Germinal center (tissue), 1 donor: ENCODE measurements around the gene ARSH.
"Not testable (repeated sequence)": the region's sequence is repeated elsewhere in the genome, so short reads cannot be mapped to it uniquely, and the experiment has no call there.

Source experiments
- DNase-seq: peaks from one replicate; pipeline ENCODE4 v3.0.0; 2012; ENCODE audit warnings: mixed read lengths, low spot score

ARSH gene

DNA sequence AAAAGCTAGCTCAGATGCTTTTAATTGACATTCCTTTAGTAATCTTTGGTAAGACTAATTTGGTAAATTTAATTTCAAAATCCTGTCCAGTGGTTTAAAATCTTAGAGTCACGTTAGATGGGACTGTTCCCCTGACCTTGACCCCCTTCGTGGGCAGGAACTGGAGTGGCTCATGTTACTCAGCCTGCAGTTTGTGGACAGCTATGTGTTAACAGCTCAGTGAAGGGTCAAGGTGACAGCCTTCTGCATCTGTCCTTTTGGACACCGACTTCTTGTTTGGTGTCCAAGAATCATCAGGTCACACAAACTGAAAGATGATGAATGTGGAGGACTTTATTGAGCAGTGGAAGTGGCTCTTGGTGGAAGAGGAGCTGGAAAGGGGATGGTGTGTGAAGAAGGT, 37.9 kb downstream of the ARSH start:
- DNase-seq, result no peak

DNA sequence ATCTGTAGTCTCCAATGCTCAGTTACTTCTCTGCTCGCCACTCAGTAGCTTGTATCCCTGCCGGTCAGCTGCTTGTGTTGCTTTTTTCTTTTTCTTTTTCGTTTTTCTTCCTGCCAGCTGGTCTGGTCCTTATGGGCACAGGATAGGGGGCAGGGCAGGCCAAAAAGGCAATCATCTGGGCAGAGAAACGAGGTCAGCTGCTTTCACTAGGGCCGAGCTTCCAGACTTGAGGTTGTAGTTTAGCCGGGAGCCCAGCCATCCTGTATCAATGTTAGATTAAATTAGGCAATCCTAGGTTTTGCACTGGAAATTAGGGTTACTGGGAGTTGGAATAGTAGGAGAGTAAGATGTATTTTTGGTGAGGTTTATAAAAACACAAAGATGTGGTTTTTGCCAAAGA, 38.3 kb downstream of the ARSH start:
- no peak for DNase-seq

DNA sequence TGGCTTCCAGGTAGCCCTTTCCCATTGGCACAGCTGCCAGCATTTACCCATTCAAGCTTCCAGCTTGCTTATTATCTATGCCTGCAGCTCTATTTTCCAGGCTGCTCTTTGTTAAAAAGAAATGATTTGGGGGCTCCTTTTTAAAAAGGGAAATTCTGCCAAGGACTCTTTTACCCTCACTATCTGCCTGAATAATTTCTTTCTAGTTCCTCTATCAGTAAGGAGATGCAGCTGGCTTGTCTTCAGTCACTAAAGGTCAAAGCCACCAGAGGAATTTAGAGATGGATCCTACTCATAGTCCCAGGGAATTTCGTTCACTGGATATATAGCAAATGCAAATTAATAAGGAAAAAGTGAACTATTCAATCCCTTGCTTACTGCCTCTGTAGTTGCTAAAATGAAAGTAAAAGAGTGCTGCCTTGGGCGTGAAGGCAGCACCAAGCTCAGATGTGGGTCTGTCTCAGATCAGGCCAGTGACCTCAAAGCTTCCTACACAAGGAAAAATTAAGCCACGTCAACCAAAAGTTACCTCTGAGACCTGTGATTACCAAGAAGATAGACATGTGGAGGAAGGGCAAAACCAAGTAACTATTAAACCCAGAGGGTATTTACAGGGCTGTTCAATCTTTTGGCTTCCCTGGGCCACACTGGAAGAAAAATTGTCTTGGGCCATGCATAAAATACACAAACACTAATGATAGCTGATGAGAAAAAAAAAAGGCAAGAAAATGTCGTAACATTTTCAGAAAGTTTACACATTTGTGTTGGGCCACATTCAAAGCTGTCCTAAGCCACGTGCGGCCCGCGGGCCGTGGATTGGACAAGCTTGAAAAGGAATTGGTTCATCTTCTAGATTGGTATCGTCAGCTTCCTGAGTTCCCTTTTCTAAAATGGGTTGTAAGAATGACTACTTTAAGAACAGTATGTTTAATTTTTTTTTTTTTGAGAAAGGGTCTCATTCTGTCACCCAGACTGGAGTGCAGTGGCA, 40.2 kb downstream of the ARSH start:
- no peak for DNase-seq

DNA sequence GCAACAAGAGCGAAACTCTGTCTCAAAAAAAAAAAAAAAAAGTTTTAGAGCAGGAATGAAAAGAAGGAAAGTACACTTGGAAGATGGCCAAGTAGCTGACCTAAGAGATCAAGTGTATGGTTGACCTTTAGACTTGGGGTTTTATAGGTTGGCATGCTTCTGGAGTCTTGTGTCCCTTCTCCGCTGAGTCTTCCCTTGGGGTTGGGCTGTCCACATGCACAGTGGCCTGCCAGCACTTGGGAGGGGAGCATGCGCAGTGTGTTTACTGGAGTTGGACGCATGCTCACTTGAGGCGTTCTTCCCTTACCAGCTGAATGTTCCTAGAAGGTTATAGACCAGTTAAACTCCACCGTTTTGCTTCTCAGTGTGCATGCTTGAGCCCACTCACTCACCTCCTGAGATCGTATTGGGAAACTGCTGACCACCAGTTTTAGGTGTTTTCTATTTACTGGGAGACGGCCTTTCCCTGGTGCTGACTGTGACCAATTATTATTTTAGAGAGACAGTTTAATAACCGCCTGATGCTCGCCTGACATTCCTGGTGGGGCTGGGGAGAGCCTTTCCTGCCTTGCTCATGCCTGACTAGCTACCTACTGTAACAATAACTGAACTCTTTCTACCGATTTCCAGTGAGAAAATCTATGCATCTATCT, 44.3 kb downstream of the ARSH start:
- not testable (repeated sequence) for DNase-seq

DNA sequence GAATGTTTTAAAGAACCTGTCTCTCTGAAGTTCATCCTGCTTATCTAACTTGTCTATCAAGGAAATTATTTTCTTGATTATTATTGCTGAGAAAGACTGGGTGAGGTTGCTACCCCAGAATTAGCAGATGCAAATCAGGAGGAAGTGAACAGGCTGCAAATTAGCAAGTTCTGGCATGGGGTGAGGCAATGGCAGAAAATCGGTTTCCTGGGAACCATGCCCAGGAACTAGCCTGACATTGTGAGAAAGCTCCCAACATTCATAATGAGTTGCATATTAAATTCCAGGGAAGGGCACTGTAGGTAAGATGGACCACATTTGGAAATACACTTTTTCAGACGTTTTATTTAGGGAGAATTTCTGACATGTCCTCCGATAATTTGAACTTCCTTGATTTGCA, 46.5 kb downstream of the ARSH start:
- no peak for DNase-seq

DNA sequence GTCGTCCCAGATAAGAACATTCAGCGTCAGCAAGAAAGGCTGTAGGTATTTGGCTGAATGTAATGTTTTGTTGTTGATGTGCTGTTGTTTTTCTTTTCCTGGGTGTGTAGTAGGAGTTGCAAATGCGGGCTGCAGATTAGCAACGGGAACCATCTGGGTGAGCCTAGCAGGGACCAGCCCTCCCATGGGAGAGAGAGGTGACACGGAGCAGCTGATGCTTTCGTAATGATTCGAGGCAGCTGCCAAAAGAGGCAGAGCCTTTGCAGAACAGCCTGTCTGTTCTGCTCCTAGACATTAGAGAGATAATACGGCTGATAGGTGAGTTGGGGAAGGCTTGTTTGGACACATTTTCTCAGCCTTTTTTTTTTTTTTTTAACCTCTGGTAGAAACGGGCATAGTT, 60.2 kb downstream of the ARSH start:
- DNase-seq, result no peak

DNA sequence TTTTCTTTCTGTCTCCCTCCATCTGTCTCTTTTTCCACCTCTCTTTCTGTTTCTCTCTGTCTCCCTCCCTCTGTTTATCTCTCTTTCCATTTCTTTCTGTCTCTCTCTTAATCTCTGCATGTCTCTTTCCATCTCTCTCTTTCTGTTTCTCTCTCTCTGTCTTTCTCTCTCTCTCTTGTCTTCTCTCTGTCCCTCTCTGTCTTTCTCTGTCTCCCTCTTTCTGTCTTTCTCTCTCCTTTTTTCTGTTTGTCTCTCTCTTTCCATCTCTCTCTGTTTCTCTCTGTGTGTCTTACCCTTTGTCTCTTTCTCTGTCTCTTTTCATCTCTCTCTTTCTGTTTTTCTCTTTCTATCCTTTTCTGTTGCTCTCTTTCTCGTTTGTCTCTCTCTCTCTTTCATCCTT, 69.6 kb downstream of the ARSH start:
- DNase-seq, result no peak

DNA sequence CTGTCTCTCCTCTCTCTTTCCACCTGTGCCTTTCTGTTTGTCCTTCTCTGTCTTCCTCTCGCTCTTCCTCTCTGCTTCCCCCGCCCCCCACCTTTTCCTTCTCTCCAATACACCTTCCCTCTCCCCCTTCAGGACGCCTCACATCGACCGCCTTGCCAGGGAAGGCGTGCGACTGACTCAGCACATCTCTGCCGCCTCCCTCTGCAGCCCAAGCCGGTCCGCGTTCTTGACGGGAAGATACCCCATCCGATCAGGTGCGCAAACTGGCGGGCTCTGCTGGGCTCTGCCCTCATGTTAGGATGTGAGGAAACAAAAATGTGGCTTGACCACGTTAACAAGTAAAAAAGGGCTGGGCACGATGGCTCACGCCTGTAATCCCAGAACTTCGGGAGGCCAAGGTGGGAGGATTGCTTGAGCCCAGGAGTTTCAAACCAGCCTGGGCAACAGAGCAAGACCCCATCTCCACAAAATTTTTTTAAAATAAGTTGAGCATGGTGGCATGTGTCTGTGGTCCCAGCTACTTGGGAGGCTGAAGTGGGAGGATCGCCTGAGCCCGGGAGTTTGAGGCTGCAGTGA, 70.2 kb downstream of the ARSH start:
- DNase-seq, result no peak
